Progenitor cell of endocrine pancreas (in vitro differentiated cells): Measurements from ENCODE around the gene SKIDA1. TPM values are rescaled to one million over a fixed set of nuclear protein-coding genes. Genes with fewer than 3 reads are reported as not detected.

ENCODE experiments used
- DNase-seq: peaks from one replicate; pipeline ENCODE4 v3.0.0; 2021; ENCODE audit warnings: low spot score; ENCODE audit not compliant: unreplicated experiment
- H3K27ac Mint-ChIP-seq: 2 replicates; pipeline ENCODE4 v1.8.0; 2021; ENCODE audit warnings: mild to moderate bottlenecking, moderate library complexity, mixed read lengths
- H3K27me3 Mint-ChIP-seq: 2 replicates; pipeline ENCODE4 v1.8.0; 2021; ENCODE audit warnings: mixed read lengths
- H3K36me3 Mint-ChIP-seq: 2 replicates; pipeline ENCODE4 v1.8.0; 2022; ENCODE audit warnings: mixed read lengths; ENCODE audit not compliant: insufficient read depth
- H3K4me1 Mint-ChIP-seq: 2 replicates; pipeline ENCODE4 v1.8.0; 2021; ENCODE audit warnings: low read depth, mixed read lengths
- H3K4me3 Mint-ChIP-seq: 2 replicates; pipeline ENCODE4 v1.8.0; 2021; ENCODE audit warnings: low read depth, mild to moderate bottlenecking, moderate library complexity, mixed read lengths
- H3K9me3 Mint-ChIP-seq: 2 replicates; pipeline ENCODE4 v1.8.0; 2021; ENCODE audit warnings: low read depth, mixed read lengths
- total RNA-seq: library from RNA; stranded (reverse); gene quantifications from 2 replicates; pipeline ENCODE4 v1.2.1, GENCODE V29; 2021
- TF ChIP-seq, protein P1 (sequence below): fragments of 200-600 bp; sonication (generic); IDR thresholded peaks from one replicate; pipeline ENCODE4 v1.5.0; 2021; ENCODE audit warnings: antibody characterized with exemption, mild to moderate bottlenecking; ENCODE audit not compliant: unreplicated experiment

SKIDA1 gene
- total RNA-seq, 1 donor from 2014 or later, result 15.3 TPM

DNA sequence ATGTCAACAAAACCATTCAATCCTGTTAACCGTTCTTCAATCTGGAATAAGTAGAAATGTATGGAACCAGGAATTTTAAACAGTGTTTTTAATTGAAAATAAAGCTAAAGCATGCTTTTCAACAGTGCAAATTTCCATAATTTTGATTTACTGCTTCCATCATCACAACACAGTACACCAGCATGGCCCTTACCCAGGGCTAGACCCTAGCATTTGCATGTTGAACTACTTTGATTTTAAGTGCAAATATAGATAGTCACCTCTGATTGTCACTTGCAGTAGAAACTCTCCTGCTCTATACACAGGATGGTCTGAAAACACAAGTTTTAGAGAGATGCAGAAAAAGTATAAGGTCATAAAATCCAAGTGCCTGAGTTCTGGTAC lies 12.1 kb downstream of the SKIDA1 start:
- TF ChIP-seq, protein P1, sequence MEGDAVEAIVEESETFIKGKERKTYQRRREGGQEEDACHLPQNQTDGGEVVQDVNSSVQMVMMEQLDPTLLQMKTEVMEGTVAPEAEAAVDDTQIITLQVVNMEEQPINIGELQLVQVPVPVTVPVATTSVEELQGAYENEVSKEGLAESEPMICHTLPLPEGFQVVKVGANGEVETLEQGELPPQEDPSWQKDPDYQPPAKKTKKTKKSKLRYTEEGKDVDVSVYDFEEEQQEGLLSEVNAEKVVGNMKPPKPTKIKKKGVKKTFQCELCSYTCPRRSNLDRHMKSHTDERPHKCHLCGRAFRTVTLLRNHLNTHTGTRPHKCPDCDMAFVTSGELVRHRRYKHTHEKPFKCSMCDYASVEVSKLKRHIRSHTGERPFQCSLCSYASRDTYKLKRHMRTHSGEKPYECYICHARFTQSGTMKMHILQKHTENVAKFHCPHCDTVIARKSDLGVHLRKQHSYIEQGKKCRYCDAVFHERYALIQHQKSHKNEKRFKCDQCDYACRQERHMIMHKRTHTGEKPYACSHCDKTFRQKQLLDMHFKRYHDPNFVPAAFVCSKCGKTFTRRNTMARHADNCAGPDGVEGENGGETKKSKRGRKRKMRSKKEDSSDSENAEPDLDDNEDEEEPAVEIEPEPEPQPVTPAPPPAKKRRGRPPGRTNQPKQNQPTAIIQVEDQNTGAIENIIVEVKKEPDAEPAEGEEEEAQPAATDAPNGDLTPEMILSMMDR, result no peak
- Mint-ChIP-seq H3K27me3 (no peaks in the 10 kb centered on the region), H3K36me3 (no peaks in the 10 kb centered on the region), H3K9me3 (no peaks in the 10 kb centered on the region), H3K4me1 (peaks cover 67% of the 10 kb centered on the region), H3K27ac (peak overlapping the region; percentile 93), H3K4me3 (peak overlapping the region; percentile 75)
- no peak for DNase-seq

DNA sequence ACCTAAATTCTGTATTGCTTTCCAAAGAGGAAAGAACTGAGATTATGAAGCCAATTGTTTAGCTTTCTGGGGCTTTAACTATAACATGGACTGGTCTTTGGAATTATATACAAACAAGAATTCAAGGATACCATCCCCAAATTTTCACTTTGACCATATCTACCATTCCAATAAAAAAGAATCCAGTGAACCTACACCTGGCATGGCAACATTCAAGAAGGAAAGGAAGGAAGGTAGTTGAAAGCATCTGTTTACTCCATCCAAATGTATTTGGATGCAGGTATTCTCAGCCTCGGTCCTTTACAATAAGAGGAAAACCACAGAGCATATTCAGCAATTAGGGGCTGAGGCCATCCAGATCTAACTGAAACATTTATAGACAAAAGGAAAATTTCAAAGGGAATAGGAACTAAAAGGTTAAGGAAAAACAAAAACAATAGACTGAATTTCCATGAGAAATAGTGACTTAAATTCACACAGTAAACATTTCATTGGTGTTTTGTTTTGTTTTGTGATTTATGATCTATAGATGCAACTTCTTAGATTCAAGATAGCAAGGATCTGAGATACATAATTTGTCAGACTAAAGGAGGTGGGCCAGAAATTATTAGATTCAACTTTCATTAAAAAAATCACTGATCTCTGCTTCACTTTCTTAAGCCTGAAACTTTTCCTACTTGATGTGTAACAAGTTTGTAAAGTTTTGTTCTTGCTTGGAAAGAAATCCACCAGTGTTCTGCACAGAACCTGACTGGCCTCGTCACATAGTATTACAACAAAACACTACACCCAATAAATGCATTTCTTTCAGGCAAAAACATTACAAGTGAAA lies 12.7 kb downstream of the SKIDA1 start:
- Mint-ChIP-seq H3K27ac (peak overlapping the region; percentile 93), H3K4me3 (peak overlapping the region; percentile 75), H3K4me1 (peaks cover 66% of the 10 kb centered on the region), H3K9me3 (no peaks in the 10 kb centered on the region), H3K36me3 (no peaks in the 10 kb centered on the region), H3K27me3 (no peaks in the 10 kb centered on the region)
- DNase-seq, result no peak
- TF ChIP-seq, protein P1, result no peak

DNA sequence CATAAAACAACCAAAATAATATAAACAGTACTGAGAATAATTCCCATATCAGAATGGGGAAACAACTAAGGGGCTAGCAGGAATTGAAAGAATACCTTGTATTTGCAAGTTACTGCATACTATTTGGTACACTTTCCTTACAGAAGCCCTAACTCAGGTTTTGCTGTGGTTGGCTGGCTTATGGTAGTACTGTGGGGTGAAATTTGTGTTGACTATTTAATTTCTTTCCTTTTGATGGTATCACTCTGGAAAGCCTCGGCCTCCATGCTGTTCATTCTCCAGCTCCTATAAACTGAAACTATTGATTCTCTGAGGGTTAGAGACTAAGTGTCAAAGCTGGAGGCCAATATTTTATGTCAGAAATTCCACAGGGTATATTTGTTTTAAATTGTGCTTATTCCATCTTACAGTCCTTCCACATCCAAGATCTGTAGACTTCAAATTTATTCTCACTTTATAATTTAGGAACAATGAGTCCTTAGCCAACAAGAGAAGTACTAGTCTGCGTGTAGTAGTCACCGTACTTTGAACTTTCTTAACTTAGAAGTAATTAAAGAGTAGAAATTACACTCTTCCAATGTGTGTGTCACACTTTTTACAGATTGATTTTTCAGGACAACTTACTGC lies 13.4 kb downstream of the SKIDA1 start:
- Mint-ChIP-seq H3K36me3 (no peaks in the 10 kb centered on the region), H3K4me1 (peaks cover 69% of the 10 kb centered on the region), H3K27ac (peak overlapping the region; percentile 93), H3K27me3 (peaks cover 5% of the 10 kb centered on the region), H3K4me3 (peak overlapping the region; percentile 75), H3K9me3 (no peaks in the 10 kb centered on the region)
- TF ChIP-seq, protein P1, result no peak
- no peak for DNase-seq

DNA sequence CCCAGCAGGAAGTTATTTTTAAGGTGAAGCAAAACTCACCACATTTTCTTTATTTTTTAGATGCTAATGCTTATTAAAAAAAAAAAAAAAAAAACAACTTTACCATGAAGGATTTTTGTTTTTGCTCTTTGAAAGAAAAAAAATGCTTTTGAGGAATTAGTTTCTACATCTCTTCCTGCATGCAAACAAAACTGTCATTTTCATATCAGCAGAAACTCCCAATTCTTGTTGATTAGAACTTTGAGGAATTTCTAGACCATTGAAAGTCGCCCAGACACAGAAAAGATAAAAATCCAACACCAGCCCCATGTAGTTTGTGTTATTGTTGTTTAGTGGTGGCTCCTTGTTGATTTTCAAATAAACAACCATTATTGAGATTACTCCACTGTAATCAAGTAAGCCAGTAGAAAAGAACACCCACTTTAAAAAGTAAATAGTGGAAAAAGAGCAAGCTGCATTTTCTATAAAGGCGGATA lies 14.3 kb downstream of the SKIDA1 start:
- Mint-ChIP-seq H3K27me3 (peaks cover 8% of the 10 kb centered on the region), H3K36me3 (no peaks in the 10 kb centered on the region), H3K4me3 (peak overlapping the region; percentile 51), H3K4me1 (peaks cover 69% of the 10 kb centered on the region), H3K9me3 (no peaks in the 10 kb centered on the region), H3K27ac (peak overlapping the region; percentile 93)
- TF ChIP-seq, protein P1, result no peak
- no peak for DNase-seq

DNA sequence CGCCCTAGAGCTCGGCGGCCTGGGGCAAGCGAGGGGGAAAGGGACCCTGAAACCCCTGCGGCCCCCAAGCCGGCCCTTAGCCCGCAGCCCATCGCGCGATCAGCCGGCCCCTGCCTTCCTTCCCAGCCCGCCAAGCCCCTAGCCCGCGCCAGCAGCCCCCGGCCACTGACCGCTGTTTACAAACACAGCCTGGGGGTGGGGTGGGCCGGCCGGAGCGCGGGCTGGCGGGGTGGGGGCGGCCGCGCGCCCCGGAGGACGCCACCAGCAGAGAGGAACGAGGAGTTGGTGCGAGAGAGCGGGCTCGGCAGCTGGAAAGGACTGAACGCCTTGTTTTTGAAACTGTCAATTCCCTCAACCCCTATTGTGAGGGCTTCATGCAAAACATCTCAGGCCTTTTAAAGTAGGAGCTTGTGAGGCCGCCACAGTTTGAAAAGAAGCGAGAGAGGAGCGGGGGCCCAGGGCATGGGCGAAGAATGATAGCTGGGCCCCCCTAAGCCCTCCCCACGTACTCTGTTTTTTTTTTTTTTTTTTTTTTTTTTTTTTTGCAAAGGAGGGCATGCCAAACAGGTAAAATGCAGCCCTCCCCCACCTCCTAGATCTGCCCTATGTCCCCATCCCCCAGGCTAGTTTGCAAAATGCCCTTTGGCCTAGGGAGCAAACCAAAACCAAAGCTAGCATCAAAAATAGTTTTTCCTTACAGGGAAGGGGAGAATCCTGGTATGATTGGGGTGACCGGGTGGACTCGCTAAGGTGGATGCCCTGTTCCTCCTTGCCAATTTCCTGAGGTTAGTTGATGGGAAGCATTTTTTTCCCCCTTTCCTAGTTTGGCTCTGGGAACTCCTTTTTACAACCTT lies 15.0 kb downstream of the SKIDA1 start:
- Mint-ChIP-seq H3K9me3 (no peaks in the 10 kb centered on the region), H3K4me1 (peaks cover 69% of the 10 kb centered on the region), H3K36me3 (no peaks in the 10 kb centered on the region), H3K4me3 (peak overlapping the region; percentile 63), H3K27me3 (peaks cover 8% of the 10 kb centered on the region), H3K27ac (peak overlapping the region; percentile 93)
- DNase-seq, result no peak
- TF ChIP-seq, protein P1, result no peak
